Stimulated activated naive CD8-positive, alpha-beta T cell treated with anti-CD3 and anti-CD28 coated beads, Interleukin-15, Interleukin-2, amounts not matched to agents 100 U/mL and 50 U/mL, for 24 hours (primary cell): ENCODE data around the gene FAM168A.

ENCODE experiments used
- ATAC-seq: fragments of 150-1000 bp; cut with Tn5 transposase; one replicate; pipeline ENCODE4 v1.10.0; 2021
- DNase-seq: peaks from one replicate; pipeline ENCODE4 v3.0.0; 2021

Gene FAM168A

GRCh38 chr11:73597956-73598718, at the start of gene FAM168A:
TSS of gene FAM168A (minus strand) at chr11:73598112. CDS start at chr11:73468474, 129,638 bp downstream.
- peak; percentile 98 for ATAC-seq
- peak; percentile 91 for DNase-seq

- ATAC-seq (peak; percentile 98), DNase-seq (peak; percentile 93)
Measured at GRCh38 chr11:73647459-73648100, 49.7 kb upstream of the FAM168A start.

GRCh38 chr11:73645972-73646631, 48.2 kb upstream of the FAM168A start, which contains the start of gene PLEKHB1:
TSS of gene PLEKHB1 (plus strand) at chr11:73646581. CDS start at chr11:73646609, 28 bp downstream.
- DNase-seq (no peak), ATAC-seq (no peak)

GRCh38 chr11:73645121-73645969, 47.4 kb upstream of the FAM168A start:
- no peak for DNase-seq

GRCh38 chr11:73641668-73642067, 43.8 kb upstream of the FAM168A start:
- ATAC-seq (no peak), DNase-seq (no peak)

More at GRCh38 chr11:73645121-73645969, 47.4 kb upstream of the FAM168A start:
- ATAC-seq, result no peak

- no peak for DNase-seq
- ATAC-seq, result no peak
Measured at GRCh38 chr11:73640592-73640991, 42.7 kb upstream of the FAM168A start.

GRCh38 chr11:73637012-73637411, 39.1 kb upstream of the FAM168A start:
- ATAC-seq (no peak), DNase-seq (no peak)

- ATAC-seq (no peak), DNase-seq (no peak)
Measured at GRCh38 chr11:73636249-73636648, 38.3 kb upstream of the FAM168A start.

GRCh38 chr11:73635721-73636120, 37.8 kb upstream of the FAM168A start:
- ATAC-seq (no peak), DNase-seq (no peak)

- no peak for ATAC-seq
Measured at GRCh38 chr11:73633999-73634398, 36.1 kb upstream of the FAM168A start.

GRCh38 chr11:73632996-73633395, 35.1 kb upstream of the FAM168A start:
- DNase-seq, result no peak
- ATAC-seq, result no peak

More at GRCh38 chr11:73633999-73634398, 36.1 kb upstream of the FAM168A start:
- no peak for DNase-seq

- ATAC-seq, result no peak
- no peak for DNase-seq
Measured at GRCh38 chr11:73629907-73630306, 32.0 kb upstream of the FAM168A start.

GRCh38 chr11:73625696-73626318, 27.9 kb upstream of the FAM168A start:
- ATAC-seq, result peak; percentile 69
- peak; percentile 72 for DNase-seq

GRCh38 chr11:73623686-73624085, 25.8 kb upstream of the FAM168A start:
- DNase-seq (no peak), ATAC-seq (no peak)

- ATAC-seq, result no peak
- DNase-seq, result no peak
Measured at GRCh38 chr11:73622926-73623593, 25.1 kb upstream of the FAM168A start.

- DNase-seq (no peak), ATAC-seq (no peak)
Measured at GRCh38 chr11:73614591-73614990, 16.7 kb upstream of the FAM168A start.

- ATAC-seq, result no peak
Measured at GRCh38 chr11:73612601-73613140, 14.8 kb upstream of the FAM168A start.

GRCh38 chr11:73598719-73599379, 937 bp upstream of the FAM168A start:
- DNase-seq (no peak), ATAC-seq (no peak)

More at GRCh38 chr11:73612601-73613140, 14.8 kb upstream of the FAM168A start:
- DNase-seq, result no peak

GRCh38 chr11:73597336-73597955, 466 bp downstream of the FAM168A start:
- ATAC-seq, result no peak
- DNase-seq, result no peak

- ATAC-seq (no peak), DNase-seq (no peak)
Measured at GRCh38 chr11:73596547-73596946, 1.4 kb downstream of the FAM168A start.
